Right lobe of liver (tissue), 4 donors: ENCODE data around the gene PLOD3.

ENCODE experiments used
- POLR2A ChIP-seq: fragments of 450-650 bp; IDR thresholded peaks from one replicate; pipeline ENCODE4 v1.6.1; 2017; ENCODE audit warnings: antibody characterized with exemption, mild to moderate bottlenecking
- TF ChIP-seq, protein P1 (sequence below), 4 donors: fragments of 200-600 bp in 3 of 4; fragments of 450-650 bp in 1 of 4; IDR thresholded peaks; one replicate each; pipeline versions ENCODE4 v1.5.1 to v1.8.0; 2016 to 2022; ENCODE audit warnings: antibody characterized with exemption in 4 of 4, mild to moderate bottlenecking in 2 of 4
- donor health status: DM: no; HTN: no; CAD: no.
- donor health status: DM: no; HTN: no; CAD: no.
- donor health status: DM: no; HTN: yes; CAD: no.

- TF ChIP-seq, protein P1, sequence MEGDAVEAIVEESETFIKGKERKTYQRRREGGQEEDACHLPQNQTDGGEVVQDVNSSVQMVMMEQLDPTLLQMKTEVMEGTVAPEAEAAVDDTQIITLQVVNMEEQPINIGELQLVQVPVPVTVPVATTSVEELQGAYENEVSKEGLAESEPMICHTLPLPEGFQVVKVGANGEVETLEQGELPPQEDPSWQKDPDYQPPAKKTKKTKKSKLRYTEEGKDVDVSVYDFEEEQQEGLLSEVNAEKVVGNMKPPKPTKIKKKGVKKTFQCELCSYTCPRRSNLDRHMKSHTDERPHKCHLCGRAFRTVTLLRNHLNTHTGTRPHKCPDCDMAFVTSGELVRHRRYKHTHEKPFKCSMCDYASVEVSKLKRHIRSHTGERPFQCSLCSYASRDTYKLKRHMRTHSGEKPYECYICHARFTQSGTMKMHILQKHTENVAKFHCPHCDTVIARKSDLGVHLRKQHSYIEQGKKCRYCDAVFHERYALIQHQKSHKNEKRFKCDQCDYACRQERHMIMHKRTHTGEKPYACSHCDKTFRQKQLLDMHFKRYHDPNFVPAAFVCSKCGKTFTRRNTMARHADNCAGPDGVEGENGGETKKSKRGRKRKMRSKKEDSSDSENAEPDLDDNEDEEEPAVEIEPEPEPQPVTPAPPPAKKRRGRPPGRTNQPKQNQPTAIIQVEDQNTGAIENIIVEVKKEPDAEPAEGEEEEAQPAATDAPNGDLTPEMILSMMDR (IDR thresholded peaks at IDR 0.05), result no peak
- TF ChIP-seq POLR2A, result no peak
These were observed 19.4 kb downstream of the PLOD3 start for GRCh38 chr7:101197991-101198390.
